BLaER1 treated with 17β-estradiol and CSF1 and Interleukin-3, amounts not matched to agents 10 nM and 100 nM (cell line): ENCODE results near the gene SH3BGRL3.

Experiments
- H3K27ac ChIP-seq, 11 experiments: shearing (Covaris generic); formaldehyde crosslinking; 2 replicates each; pipeline ENCODE4 v1.8.1; 2022
- H3K27me3 ChIP-seq, 11 experiments: shearing (Covaris generic); formaldehyde crosslinking; 2 replicates each; pipeline ENCODE4 v1.8.1; 2022
- H3K36me3 ChIP-seq, 11 experiments: shearing (Covaris generic); formaldehyde crosslinking; 2 replicates each; pipeline ENCODE4 v1.8.1; 2022
- H3K4me1 ChIP-seq, 10 experiments: shearing (Covaris generic); formaldehyde crosslinking; 2 replicates each; pipeline ENCODE4 v1.8.1; 2022
- H3K4me2 ChIP-seq, 11 experiments: shearing (Covaris generic); formaldehyde crosslinking; 2 replicates each; pipeline ENCODE4 v1.8.1; 2022
- H3K4me3 ChIP-seq, 10 experiments: shearing (Covaris generic); formaldehyde crosslinking; 2 replicates each; pipeline ENCODE4 v1.8.1; 2022
- H3K9ac ChIP-seq, 11 experiments: shearing (Covaris generic); formaldehyde crosslinking; 2 replicates each; pipeline ENCODE4 v1.8.1; 2022
- H3K9me3 ChIP-seq, 11 experiments: shearing (Covaris generic); formaldehyde crosslinking; replicated peaks in 1 of 11; 2 replicates each; pipeline ENCODE4 v1.8.1; 2022
- H4K20me1 ChIP-seq, 11 experiments: shearing (Covaris generic); formaldehyde crosslinking; 2 replicates each; pipeline ENCODE4 v1.8.1; 2022
- Cebpa-rat ChIP-seq, 11 experiments: shearing (Covaris generic); IDR thresholded peaks; 2 replicates each; pipeline ENCODE4 v1.8.1; 2022

Gene SH3BGRL3

DNA sequence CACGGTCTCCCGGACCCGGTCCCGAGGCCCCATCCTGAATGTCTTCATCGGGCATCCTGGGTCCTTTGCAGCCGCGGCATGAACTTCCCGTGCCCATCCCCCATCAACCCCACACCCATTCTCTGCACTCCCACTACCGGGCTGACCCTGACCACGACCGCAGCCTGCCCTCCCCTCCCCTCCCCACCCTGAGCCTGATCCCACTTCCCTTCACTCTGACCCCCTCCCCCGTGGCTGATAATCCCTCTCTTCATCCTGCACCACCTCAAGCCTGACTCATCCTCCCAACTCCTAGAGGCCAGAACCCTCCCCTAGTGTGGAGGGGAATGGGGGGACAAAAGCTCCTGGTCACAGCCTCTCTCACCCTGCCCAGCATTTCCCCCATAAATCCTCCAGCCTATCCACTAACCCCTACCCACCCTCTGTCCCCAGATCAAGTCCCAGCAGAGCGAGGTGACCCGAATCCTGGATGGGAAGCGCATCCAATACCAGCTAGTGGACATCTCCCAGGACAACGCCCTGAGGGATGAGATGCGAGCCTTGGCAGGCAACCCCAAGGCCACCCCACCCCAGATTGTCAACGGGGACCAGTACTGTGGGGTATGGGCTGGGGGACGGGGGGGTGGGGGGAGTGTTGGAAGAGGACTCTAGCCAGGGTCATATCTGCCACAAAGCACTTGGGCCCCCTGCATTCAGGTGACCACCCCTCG lies 602 bp downstream of the SH3BGRL3 start:
- H4K20me1 ChIP-seq = peaks cover 6 to 48% (median 30%) of the 10 kb centered on the region in 11 experiments; a peak in 17 of 22 replicates
- H3K9me3 ChIP-seq = no peaks in the 10 kb centered on the region
- H3K4me3 ChIP-seq = peak overlapping the region; percentile 84 to 96 (median 90)
- peak overlapping the region; percentile 72 to 99 (median 95) for H3K27ac ChIP-seq
- H3K4me2 ChIP-seq = peak overlapping the region; percentile 94 to 100 (median 98)
- no peaks in the 10 kb centered on the region for H3K27me3 ChIP-seq
- H3K9ac ChIP-seq = peak overlapping the region; percentile 89 to 99 (median 97)
- TF ChIP-seq Cebpa-rat (IDR thresholded peaks at IDR 0.05) = no peak
- H3K36me3 ChIP-seq = peaks cover 34 to 64% (median 53%) of the 10 kb centered on the region in 11 experiments
- H3K4me1 ChIP-seq = peaks cover 85 to 93% (median 89%) of the 10 kb centered on the region in 10 experiments

DNA sequence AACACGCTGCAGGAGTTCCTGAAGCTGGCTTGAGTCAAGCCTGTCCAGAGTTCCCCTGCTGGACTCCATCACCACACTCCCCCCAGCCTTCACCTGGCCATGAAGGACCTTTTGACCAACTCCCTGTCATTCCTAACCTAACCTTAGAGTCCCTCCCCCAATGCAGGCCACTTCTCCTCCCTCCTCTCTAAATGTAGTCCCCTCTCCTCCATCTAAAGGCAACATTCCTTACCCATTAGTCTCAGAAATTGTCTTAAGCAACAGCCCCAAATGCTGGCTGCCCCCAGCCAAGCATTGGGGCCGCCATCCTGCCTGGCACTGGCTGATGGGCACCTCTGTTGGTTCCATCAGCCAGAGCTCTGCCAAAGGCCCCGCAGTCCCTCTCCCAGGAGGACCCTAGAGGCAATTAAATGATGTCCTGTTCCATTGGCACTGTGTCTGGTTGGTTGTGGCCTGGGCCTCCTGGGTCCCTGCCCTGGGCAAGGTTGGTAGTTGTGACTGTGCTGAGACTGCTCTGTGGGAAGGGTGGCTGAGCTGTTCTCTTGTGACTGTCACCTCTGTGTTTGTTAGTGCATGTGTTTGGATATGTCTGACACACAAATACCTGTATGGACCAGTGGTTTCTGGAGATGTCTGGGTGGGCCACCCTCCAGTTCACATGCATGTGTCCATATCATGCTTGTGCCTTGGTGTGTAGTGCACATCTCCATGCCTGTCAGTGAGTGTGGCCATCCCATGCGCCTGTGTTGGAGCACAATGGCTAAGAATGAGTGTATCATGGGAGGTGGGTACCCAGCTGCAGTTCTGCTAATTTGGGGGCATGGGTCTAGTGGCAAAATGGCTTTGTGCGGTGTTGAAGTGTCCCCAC lies 1.4 kb downstream of the SH3BGRL3 start:
- H3K36me3 ChIP-seq = peaks cover 34 to 68% (median 57%) of the 10 kb centered on the region in 11 experiments
- no peak for TF ChIP-seq Cebpa-rat (IDR thresholded peaks at IDR 0.05)
- no peaks in the 10 kb centered on the region for H3K27me3 ChIP-seq
- peak overlapping the region; percentile 94 to 100 (median 98) for H3K4me2 ChIP-seq
- H3K4me1 ChIP-seq = peaks cover 85 to 93% (median 89%) of the 10 kb centered on the region in 10 experiments
- H4K20me1 ChIP-seq = peaks cover 6 to 48% (median 30%) of the 10 kb centered on the region in 11 experiments; a peak in 17 of 22 replicates
- peak overlapping the region in 10 of 11 experiments; percentile 88 to 99 (median 95); a peak in 20 of 22 replicates for H3K27ac ChIP-seq
- peak overlapping the region; percentile 89 to 99 (median 97) for H3K9ac ChIP-seq
- H3K4me3 ChIP-seq = peak overlapping the region; percentile 84 to 96 (median 90)
- no peaks in the 10 kb centered on the region for H3K9me3 ChIP-seq

DNA sequence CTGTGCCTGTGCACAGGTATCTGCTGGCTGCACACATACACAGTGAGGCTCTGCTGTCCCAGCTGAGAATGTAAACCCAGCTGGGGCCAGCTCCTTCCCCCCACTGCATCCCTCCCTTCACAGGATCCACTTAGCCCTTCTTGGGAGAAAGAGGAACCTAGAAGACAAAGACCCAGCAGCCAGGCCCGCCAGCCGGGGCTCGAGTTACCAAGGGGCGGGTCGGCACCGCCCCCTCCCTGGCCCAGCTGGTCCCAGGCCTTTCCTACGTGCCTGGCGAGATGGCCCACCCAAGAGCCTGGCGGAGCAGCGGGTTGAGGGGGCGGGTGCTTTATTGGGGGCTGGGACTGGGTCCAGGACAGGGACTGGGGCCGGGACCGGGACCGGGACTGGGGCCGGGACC lies 2.1 kb downstream of the SH3BGRL3 start:
- TF ChIP-seq Cebpa-rat (IDR thresholded peaks at IDR 0.05) = no peak
- peak overlapping the region; percentile 84 to 96 (median 90); a peak in 19 of 20 replicates for H3K4me3 ChIP-seq
- H4K20me1 ChIP-seq = peaks cover 6 to 48% (median 30%) of the 10 kb centered on the region in 11 experiments; a peak in 17 of 22 replicates
- peak overlapping the region; percentile 89 to 99 (median 97); a peak in 21 of 22 replicates for H3K9ac ChIP-seq
- H3K4me2 ChIP-seq = peak overlapping the region; percentile 94 to 100 (median 98)
- H3K4me1 ChIP-seq = peaks cover 85 to 93% (median 89%) of the 10 kb centered on the region in 10 experiments
- peaks cover 34 to 63% (median 51%) of the 10 kb centered on the region in 11 experiments for H3K36me3 ChIP-seq
- no peaks in the 10 kb centered on the region for H3K27me3 ChIP-seq
- H3K9me3 ChIP-seq = no peaks in the 10 kb centered on the region
- peak overlapping the region in 10 of 11 experiments; percentile 88 to 99 (median 95); a peak in 20 of 22 replicates for H3K27ac ChIP-seq

DNA sequence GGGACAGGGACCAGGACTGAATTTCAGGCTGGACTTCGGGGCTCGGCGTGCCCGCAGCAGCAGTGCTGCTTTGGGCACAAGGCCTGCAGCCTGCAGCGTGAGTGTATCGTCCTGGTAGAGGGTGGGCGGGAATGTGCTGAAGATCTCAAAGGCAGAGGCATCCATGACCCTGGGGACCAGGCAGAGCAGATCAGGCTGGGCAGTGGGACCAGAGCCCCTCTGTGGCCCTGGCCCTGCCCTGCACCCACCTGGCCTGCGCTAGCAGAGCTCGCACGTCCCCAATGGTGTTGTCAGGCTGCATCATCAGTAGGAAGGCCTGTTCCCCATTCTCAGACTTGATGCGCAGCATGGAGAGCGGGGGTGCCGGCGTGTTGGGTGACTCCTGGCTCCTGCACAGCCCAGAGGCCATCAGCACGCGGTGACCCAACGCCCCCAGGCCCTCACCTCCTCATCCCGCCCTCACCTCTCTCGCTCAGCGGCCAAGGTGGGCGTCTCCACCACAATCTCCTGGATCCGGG lies 2.6 kb downstream of the SH3BGRL3 start:
- H3K4me2 ChIP-seq = peak overlapping the region; percentile 94 to 100 (median 98)
- peaks cover 85 to 93% (median 89%) of the 10 kb centered on the region in 10 experiments for H3K4me1 ChIP-seq
- H4K20me1 ChIP-seq = peaks cover 6 to 48% (median 30%) of the 10 kb centered on the region in 11 experiments; a peak in 17 of 22 replicates
- H3K9me3 ChIP-seq = no peaks in the 10 kb centered on the region
- no peak for TF ChIP-seq Cebpa-rat (IDR thresholded peaks at IDR 0.05)
- peak overlapping the region in 9 of 10 experiments; percentile 84 to 96 (median 92); a peak in 13 of 20 replicates for H3K4me3 ChIP-seq
- H3K36me3 ChIP-seq = peaks cover 31 to 58% (median 46%) of the 10 kb centered on the region in 11 experiments
- H3K27ac ChIP-seq = peak overlapping the region in 10 of 11 experiments; percentile 92 to 99 (median 95); a peak in 20 of 22 replicates
- H3K27me3 ChIP-seq = no peaks in the 10 kb centered on the region
- H3K9ac ChIP-seq = peak overlapping the region; percentile 89 to 99 (median 97); a peak in 20 of 22 replicates

DNA sequence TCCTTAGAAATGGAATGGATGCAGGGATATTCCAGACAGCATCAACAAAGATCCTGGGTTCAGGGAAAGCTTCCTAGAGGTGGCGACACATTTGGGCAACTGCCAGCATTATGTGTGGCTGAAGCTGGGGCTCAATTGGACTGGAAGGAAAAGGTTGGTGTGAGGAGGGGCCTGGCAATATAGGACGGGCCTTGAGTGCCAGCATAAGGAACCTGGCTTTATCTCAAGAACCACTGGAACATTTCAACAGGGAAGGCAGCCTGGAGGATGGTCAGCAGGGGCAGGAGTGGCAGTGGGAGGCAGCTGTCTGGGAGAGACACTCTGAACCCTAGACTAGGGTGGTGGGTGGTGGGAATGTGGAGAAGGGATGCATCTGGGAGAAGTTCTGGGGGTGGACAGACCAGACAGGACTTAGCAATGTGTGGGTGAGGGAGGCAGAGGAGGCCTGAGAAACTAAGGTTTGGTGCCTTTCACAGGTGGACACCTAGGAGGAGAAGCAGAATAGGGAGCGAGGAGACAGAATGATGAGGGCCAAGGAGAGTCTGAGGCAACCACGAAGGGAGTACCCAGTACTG lies 3.5 kb downstream of the SH3BGRL3 start:
- H3K4me2 ChIP-seq = peak overlapping the region; percentile 94 to 100 (median 98)
- H3K9ac ChIP-seq = peak overlapping the region; percentile 89 to 99 (median 97); a peak in 21 of 22 replicates
- no peaks in the 10 kb centered on the region for H3K9me3 ChIP-seq
- no peak for TF ChIP-seq Cebpa-rat (IDR thresholded peaks at IDR 0.05)
- peak overlapping the region in 8 of 10 experiments; percentile 15 to 96 (median 86); a peak in 12 of 20 replicates for H3K4me3 ChIP-seq
- H3K36me3 ChIP-seq = peaks cover 22 to 49% (median 37%) of the 10 kb centered on the region in 11 experiments; a peak in 21 of 22 replicates
- peaks cover 6 to 48% (median 30%) of the 10 kb centered on the region in 11 experiments; a peak in 17 of 22 replicates for H4K20me1 ChIP-seq
- H3K4me1 ChIP-seq = peaks cover 85 to 93% (median 89%) of the 10 kb centered on the region in 10 experiments
- no peaks in the 10 kb centered on the region for H3K27me3 ChIP-seq
- peak overlapping the region; percentile 90 to 99 (median 95) for H3K27ac ChIP-seq

DNA sequence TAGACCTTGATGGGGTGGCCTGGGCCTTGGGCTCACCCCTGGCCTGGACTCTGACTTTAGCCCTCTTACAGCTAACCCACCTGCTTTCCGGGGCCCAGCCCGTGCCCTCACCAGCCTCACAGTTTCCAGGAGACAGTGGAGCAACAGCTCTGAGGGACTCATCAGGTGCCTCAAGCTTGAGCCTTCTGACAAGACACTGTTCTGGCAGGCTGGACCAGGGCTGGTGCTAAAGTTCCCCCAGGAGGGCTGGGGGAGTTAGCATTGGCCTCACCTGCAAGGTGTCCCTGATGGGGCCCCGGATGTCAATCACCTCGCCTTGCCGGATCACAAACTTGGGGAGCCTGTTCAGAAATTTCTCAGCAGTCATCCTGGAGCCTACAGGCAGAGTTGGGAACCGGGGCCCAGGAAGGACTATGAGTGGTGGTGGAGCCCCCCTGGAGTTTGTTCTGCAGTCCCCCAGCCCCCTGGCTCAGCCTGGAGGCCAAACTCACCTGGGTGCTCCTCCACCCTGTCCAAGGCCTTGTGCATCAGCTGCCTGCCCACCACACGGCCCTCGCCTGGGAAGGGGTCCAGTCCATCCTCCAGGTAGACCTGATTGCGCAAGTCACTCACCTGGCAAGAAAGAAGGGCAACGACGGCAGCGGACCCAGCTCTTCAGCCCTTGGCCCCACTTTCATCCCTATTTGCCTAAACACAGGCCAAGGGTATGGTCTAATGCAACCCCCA lies 4.1 kb downstream of the SH3BGRL3 start:
- Histone ChIP-seq H3K36me3 (peaks cover 19 to 47% (median 36%) of the 10 kb centered on the region in 11 experiments; a peak in 21 of 22 replicates), H3K4me3 (peak overlapping the region in 8 of 10 experiments; percentile 19 to 96 (median 84); a peak in 15 of 20 replicates), H3K9me3 (no peaks in the 10 kb centered on the region), H3K9ac (peak overlapping the region; percentile 89 to 99 (median 97)), H3K27ac (peak overlapping the region; percentile 90 to 99 (median 95); a peak in 21 of 22 replicates), H4K20me1 (peaks cover 6 to 48% (median 30%) of the 10 kb centered on the region in 11 experiments; a peak in 17 of 22 replicates), H3K4me2 (peak overlapping the region; percentile 94 to 100 (median 98)), H3K27me3 (no peaks in the 10 kb centered on the region), H3K4me1 (peaks cover 85 to 93% (median 89%) of the 10 kb centered on the region in 10 experiments)
- peak in 10 of 11 experiments; percentile 33 to 92 (median 64); a peak in 12 of 22 replicates for TF ChIP-seq Cebpa-rat (IDR thresholded peaks at IDR 0.05)

DNA sequence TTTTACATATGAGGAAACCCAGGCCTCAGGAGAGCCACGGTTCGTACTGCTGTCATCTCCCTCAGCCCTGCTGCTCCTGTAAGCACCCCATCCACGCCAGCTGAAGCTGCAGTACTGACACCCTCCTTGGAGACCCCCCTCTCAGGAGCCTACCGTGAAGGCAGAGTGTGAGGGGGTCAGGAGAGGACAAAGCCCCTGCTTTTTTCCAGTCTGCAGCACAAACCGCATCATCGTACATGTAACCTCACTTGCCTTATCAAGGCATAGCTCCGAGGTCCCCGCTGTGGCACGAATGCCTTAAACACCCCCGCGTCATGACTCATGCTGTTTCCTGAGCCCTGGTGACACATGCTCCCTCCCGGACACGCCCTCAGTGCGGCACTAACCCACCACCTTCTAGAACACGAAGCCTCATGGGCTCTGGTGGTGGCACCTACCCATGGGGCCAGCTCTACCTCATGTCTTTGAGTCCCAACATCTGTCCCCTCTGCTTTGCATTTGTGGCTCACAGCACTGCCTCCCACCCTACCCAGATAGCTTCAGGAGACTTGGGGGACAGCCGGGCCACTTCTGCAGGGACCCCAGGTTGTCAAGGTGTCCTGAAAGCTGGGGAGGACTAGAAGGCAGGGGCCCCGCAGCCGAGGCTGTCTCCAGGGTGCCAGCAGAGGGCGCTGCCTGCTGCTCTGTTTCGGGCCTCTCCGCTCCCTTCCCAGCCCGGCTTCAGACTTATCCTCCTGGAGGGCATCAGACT lies 4.9 kb downstream of the SH3BGRL3 start:
- Histone ChIP-seq H3K9me3 (no peaks in the 10 kb centered on the region), H3K36me3 (peaks cover 19 to 47% (median 36%) of the 10 kb centered on the region in 11 experiments; a peak in 21 of 22 replicates), H3K27ac (peak overlapping the region; percentile 90 to 99 (median 95); a peak in 21 of 22 replicates), H3K9ac (peak overlapping the region; percentile 89 to 99 (median 97); a peak in 21 of 22 replicates), H3K4me2 (peak overlapping the region; percentile 94 to 100 (median 98)), H3K4me1 (peaks cover 88 to 94% (median 90%) of the 10 kb centered on the region in 10 experiments), H3K4me3 (peak overlapping the region in 8 of 10 experiments; percentile 19 to 92 (median 63); a peak in 14 of 20 replicates), H3K27me3 (no peaks in the 10 kb centered on the region), H4K20me1 (peaks cover 6 to 48% (median 30%) of the 10 kb centered on the region in 11 experiments; a peak in 17 of 22 replicates)
- TF ChIP-seq Cebpa-rat (IDR thresholded peaks at IDR 0.05) = no peak; a peak in 2 of 22 replicates
